ENCODE results near the gene SMARCAL1. TPM values are rescaled to one million over a fixed set of nuclear protein-coding genes. Genes with fewer than 3 reads are reported as not detected.

Gene SMARCAL1
- total and polyA plus RNA-seq, 2 experiments from 2014 or later, result 10.3 to 17.2 TPM

DNA sequence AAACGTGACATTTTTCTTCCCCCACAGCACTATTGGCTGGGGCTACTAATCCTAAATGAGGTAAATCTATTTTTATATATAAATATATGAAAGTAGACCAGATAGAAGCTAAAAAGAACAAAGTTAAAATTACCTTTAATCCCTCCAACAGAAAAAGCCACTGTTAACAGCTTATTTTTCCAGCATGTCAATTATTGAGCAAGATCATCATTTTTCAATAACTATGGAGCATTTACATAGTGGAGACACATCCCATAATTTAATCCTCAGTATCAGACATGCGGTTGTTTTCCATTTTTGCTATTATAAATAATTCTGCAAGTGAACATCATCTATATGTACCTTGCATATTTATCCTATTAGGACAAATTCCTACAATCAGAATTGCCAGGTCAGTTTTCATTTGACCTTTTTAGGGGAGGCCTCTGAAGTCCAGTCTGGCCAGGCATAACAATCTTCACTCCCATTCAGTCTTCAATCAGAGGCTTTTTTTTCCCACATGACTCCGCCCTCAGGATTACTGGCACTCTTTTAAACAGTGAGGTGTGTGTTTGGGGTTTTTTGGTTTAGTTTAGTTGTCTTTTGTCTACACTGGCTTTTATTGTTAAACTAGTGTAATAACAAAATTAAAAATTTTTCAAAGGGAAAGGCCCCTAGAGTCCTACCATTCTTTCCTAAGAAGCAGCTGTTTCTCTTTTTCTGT is 29.2 kb downstream of the SMARCAL1 start:
- TF ChIP-seq EZH2 (IDR thresholded peaks at IDR 0.05; ENCODE audit: low read depth, unreplicated experiment), result no peak
- TF ChIP-seq, protein P1, sequence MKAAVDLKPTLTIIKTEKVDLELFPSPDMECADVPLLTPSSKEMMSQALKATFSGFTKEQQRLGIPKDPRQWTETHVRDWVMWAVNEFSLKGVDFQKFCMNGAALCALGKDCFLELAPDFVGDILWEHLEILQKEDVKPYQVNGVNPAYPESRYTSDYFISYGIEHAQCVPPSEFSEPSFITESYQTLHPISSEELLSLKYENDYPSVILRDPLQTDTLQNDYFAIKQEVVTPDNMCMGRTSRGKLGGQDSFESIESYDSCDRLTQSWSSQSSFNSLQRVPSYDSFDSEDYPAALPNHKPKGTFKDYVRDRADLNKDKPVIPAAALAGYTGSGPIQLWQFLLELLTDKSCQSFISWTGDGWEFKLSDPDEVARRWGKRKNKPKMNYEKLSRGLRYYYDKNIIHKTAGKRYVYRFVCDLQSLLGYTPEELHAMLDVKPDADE (IDR thresholded peaks at IDR 0.05), result no peak
- TF ChIP-seq, protein P2, sequence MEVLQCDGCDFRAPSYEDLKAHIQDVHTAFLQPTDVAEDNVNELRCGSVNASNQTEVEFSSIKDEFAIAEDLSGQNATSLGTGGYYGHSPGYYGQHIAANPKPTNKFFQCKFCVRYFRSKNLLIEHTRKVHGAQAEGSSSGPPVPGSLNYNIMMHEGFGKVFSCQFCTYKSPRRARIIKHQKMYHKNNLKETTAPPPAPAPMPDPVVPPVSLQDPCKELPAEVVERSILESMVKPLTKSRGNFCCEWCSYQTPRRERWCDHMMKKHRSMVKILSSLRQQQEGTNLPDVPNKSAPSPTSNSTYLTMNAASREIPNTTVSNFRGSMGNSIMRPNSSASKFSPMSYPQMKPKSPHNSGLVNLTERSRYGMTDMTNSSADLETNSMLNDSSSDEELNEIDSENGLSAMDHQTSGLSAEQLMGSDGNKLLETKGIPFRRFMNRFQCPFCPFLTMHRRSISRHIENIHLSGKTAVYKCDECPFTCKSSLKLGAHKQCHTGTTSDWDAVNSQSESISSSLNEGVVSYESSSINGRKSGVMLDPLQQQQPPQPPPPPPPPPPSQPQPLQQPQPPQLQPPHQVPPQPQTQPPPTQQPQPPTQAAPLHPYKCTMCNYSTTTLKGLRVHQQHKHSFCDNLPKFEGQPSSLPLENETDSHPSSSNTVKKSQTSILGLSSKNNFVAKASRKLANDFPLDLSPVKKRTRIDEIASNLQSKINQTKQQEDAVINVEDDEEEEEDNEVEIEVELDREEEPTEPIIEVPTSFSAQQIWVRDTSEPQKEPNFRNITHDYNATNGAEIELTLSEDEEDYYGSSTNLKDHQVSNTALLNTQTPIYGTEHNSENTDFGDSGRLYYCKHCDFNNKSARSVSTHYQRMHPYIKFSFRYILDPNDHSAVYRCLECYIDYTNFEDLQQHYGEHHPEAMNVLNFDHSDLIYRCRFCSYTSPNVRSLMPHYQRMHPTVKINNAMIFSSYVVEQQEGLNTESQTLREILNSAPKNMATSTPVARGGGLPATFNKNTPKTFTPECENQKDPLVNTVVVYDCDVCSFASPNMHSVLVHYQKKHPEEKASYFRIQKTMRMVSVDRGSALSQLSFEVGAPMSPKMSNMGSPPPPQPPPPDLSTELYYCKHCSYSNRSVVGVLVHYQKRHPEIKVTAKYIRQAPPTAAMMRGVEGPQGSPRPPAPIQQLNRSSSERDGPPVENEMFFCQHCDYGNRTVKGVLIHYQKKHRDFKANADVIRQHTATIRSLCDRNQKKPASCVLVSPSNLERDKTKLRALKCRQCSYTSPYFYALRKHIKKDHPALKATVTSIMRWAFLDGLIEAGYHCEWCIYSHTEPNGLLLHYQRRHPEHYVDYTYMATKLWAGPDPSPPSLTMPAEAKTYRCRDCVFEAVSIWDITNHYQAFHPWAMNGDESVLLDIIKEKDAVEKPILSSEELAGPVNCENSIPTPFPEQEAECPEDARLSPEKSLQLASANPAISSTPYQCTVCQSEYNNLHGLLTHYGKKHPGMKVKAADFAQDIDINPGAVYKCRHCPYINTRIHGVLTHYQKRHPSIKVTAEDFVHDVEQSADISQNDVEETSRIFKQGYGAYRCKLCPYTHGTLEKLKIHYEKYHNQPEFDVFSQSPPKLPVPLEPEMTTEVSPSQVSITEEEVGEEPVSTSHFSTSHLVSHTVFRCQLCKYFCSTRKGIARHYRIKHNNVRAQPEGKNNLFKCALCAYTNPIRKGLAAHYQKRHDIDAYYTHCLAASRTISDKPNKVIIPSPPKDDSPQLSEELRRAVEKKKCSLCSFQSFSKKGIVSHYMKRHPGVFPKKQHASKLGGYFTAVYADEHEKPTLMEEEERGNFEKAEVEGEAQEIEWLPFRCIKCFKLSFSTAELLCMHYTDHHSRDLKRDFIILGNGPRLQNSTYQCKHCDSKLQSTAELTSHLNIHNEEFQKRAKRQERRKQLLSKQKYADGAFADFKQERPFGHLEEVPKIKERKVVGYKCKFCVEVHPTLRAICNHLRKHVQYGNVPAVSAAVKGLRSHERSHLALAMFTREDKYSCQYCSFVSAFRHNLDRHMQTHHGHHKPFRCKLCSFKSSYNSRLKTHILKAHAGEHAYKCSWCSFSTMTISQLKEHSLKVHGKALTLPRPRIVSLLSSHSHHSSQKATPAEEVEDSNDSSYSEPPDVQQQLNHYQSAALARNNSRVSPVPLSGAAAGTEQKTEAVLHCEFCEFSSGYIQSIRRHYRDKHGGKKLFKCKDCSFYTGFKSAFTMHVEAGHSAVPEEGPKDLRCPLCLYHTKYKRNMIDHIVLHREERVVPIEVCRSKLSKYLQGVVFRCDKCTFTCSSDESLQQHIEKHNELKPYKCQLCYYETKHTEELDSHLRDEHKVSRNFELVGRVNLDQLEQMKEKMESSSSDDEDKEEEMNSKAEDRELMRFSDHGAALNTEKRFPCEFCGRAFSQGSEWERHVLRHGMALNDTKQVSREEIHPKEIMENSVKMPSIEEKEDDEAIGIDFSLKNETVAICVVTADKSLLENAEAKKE (CRISPR knock-in tag; IDR thresholded peaks at IDR 0.05), result no peak
- TF ChIP-seq, protein P3, sequence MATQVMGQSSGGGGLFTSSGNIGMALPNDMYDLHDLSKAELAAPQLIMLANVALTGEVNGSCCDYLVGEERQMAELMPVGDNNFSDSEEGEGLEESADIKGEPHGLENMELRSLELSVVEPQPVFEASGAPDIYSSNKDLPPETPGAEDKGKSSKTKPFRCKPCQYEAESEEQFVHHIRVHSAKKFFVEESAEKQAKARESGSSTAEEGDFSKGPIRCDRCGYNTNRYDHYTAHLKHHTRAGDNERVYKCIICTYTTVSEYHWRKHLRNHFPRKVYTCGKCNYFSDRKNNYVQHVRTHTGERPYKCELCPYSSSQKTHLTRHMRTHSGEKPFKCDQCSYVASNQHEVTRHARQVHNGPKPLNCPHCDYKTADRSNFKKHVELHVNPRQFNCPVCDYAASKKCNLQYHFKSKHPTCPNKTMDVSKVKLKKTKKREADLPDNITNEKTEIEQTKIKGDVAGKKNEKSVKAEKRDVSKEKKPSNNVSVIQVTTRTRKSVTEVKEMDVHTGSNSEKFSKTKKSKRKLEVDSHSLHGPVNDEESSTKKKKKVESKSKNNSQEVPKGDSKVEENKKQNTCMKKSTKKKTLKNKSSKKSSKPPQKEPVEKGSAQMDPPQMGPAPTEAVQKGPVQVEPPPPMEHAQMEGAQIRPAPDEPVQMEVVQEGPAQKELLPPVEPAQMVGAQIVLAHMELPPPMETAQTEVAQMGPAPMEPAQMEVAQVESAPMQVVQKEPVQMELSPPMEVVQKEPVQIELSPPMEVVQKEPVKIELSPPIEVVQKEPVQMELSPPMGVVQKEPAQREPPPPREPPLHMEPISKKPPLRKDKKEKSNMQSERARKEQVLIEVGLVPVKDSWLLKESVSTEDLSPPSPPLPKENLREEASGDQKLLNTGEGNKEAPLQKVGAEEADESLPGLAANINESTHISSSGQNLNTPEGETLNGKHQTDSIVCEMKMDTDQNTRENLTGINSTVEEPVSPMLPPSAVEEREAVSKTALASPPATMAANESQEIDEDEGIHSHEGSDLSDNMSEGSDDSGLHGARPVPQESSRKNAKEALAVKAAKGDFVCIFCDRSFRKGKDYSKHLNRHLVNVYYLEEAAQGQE (IDR thresholded peaks at IDR 0.05; ENCODE audit: unreplicated experiment), result no peak
- no peak for TF ChIP-seq ZNF331 (CRISPR knock-in tag; IDR thresholded peaks at IDR 0.05; ENCODE audit: low read depth)
- no peak for TF ChIP-seq ZNF114 (CRISPR knock-in tag; IDR thresholded peaks at IDR 0.05)
- TF ChIP-seq EZH2phosphoT487 (IDR thresholded peaks at IDR 0.05; ENCODE audit: unreplicated experiment), result no peak
- TF ChIP-seq, protein P4, sequence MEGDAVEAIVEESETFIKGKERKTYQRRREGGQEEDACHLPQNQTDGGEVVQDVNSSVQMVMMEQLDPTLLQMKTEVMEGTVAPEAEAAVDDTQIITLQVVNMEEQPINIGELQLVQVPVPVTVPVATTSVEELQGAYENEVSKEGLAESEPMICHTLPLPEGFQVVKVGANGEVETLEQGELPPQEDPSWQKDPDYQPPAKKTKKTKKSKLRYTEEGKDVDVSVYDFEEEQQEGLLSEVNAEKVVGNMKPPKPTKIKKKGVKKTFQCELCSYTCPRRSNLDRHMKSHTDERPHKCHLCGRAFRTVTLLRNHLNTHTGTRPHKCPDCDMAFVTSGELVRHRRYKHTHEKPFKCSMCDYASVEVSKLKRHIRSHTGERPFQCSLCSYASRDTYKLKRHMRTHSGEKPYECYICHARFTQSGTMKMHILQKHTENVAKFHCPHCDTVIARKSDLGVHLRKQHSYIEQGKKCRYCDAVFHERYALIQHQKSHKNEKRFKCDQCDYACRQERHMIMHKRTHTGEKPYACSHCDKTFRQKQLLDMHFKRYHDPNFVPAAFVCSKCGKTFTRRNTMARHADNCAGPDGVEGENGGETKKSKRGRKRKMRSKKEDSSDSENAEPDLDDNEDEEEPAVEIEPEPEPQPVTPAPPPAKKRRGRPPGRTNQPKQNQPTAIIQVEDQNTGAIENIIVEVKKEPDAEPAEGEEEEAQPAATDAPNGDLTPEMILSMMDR (conservative IDR thresholded peaks at IDR 0.05; ENCODE audit: low read depth in 2 of 2), result no peak
- TF ChIP-seq STAT1 (IDR thresholded peaks at IDR 0.05; ENCODE audit: unreplicated experiment), result no peak
- no peak for TF ChIP-seq NANOG (IDR thresholded peaks at IDR 0.05; ENCODE audit: borderline replicate concordance)
- TF ChIP-seq CREB1 (CRISPR knock-in tag; IDR thresholded peaks at IDR 0.05; ENCODE audit: low read depth), result no peak
- TF ChIP-seq POLR2AphosphoS5 (IDR thresholded peaks at IDR 0.05; ENCODE audit: low read depth), result no peak
- Histone ChIP-seq H3K36me3 (ENCODE audit: insufficient read depth) (no peaks in the 10 kb centered on the region), H3K27ac (ENCODE audit: low read depth) (no peak overlapping the region), H3F3A (replicated peaks; ENCODE audit: low read depth) (no peaks in the 10 kb centered on the region), H3K9me2 (ENCODE audit: insufficient read depth) (no peaks in the 10 kb centered on the region), H3K4me2 (no peak overlapping the region), H3K4me1 (ENCODE audit: insufficient read depth) (peaks cover 18% of the 10 kb centered on the region), H3K27me3 (ENCODE audit: insufficient read depth) (no peaks in the 10 kb centered on the region), H2AFZ (no peak overlapping the region), H4K20me1 (replicated peaks; ENCODE audit: insufficient read depth) (no peaks in the 10 kb centered on the region), H3K4me3 (no peak overlapping the region), H3K79me2 (replicated peaks; ENCODE audit: insufficient read depth) (no peaks in the 10 kb centered on the region)
- H3K27ac Mint-ChIP-seq, result no peak overlapping the region
- H3K4me3 Mint-ChIP-seq, result no peak overlapping the region
- ATAC-seq (no peak), DNase-seq (ENCODE audit: low spot score) (no peak)
- no peaks in the 10 kb centered on the region for H3K9me3 Mint-ChIP-seq
- peaks cover 8% of the 10 kb centered on the region; the same call in 2 of the 3 replicates for H3K36me3 Mint-ChIP-seq (ENCODE audit: low read depth)
- peaks cover 14% of the 10 kb centered on the region for H3K4me1 Mint-ChIP-seq
- peaks cover 1% of the 10 kb centered on the region for H3K27me3 Mint-ChIP-seq (ENCODE audit: insufficient read depth, low read depth, poor library complexity)

Measured in GM23338 (cell line).